GM23338 (cell line): ENCODE data around the gene SLBP. TPM values are rescaled to one million over a fixed set of nuclear protein-coding genes. Genes with fewer than 3 reads are reported as not detected.

ENCODE experiments used
- polyA plus RNA-seq: library from polyadenylated mRNA; unstranded; fragments of >200 nt; fragmentation: Nextera tagmentation; extraction: Ambion mirVana; gene quantifications from 2 replicates; pipeline ENCODE4 v1.2.1, GENCODE V29; 2016
- small RNA-seq: library from RNA; depleted of rRNA; stranded (forward); fragments of <200 nt; gene quantifications from one replicate; pipeline ENCODE3, GENCODE V24; 2014; ENCODE audit warnings: low replicate concordance
- total RNA-seq: library from RNA; depleted of rRNA; stranded (reverse); fragments of >200 nt; shearing (Covaris generic); gene quantifications from 2 replicates; pipeline ENCODE4 v1.2.3, GENCODE V29; 2014; rRNA removed

SLBP gene
- total and polyA plus RNA-seq, 2 experiments from 2014 or later: 54.4 to 58.6 TPM

Small RNAs within 50 kb of the gene (small RNA-seq; reads per million reads assigned to genes)
- not detected for gene RF00019

Other genes with a start within 250 kb of the SLBP start
- 1.6 and 3.1 TPM in 2 replicates for gene FAM53A, start 28.0 kb downstream of the SLBP start, total RNA-seq
- gene FAM53A, start 28.0 kb downstream of the SLBP start, polyA plus RNA-seq: 1.1 and 1.4 TPM in 2 replicates
- 45.1 and 64.4 TPM in 2 replicates for gene TMEM129, start 9.0 kb upstream of the SLBP start, total RNA-seq
- 16.2 and 16.4 TPM in 2 replicates for gene TMEM129, start 9.0 kb upstream of the SLBP start, polyA plus RNA-seq
- 120 and 136 TPM in 2 replicates for gene TACC3, start 9.2 kb upstream of the SLBP start, total RNA-seq
- gene TACC3, start 9.2 kb upstream of the SLBP start, polyA plus RNA-seq: 120 and 129 TPM in 2 replicates
- gene FGFR3, start 81.0 kb upstream of the SLBP start, total RNA-seq: 14.8 and 17.4 TPM in 2 replicates
- 3.6 and 4.2 TPM in 2 replicates for gene FGFR3, start 81.0 kb upstream of the SLBP start, polyA plus RNA-seq
- 64.9 and 68.9 TPM in 2 replicates for gene LETM1, start 143.8 kb upstream of the SLBP start, total RNA-seq
- gene LETM1, start 143.8 kb upstream of the SLBP start, polyA plus RNA-seq: 23.3 and 24.5 TPM in 2 replicates
- 69.6 and 84.4 TPM in 2 replicates for gene NSD2, start 159.1 kb upstream of the SLBP start, total RNA-seq
- gene NSD2, start 159.1 kb upstream of the SLBP start, polyA plus RNA-seq: 33.5 and 35.7 TPM in 2 replicates